Measurements from ENCODE around the gene MEIS1. TPM values are rescaled to one million over a fixed set of nuclear protein-coding genes. Genes with fewer than 3 reads are reported as not detected.
A peak's percentile ranks its signal among the peaks of the same experiment; 100 is the strongest.

The MEIS1 gene
- total and polyA plus RNA-seq, 8 donors, result 4.8 to 172 (median 38.5) TPM

DNA sequence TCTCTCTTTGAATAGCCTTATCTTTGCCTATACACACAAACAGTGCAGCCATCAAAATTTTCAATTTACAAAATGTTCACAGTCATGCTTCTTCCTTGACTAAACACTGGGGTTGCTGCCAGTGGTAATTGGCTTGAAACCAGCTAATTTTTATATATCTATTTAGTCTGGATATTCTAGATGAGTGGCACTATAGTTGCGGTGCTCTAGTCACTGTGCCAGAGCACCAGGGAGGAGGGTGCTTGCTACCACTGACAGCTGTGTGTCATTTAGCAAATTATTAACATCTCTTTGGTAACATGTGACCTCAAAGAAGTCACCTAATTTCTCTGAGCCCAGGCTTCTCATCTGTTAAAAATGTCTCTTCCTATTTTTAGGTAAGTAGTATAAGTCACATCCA lies 130.4 kb downstream of the MEIS1 start:
- H3K9me3 ChIP-seq, result no peaks in the 10 kb centered on the region
- H3K4me1 ChIP-seq, result peaks cover 0 to 51% (median 21%) of the 10 kb centered on the region in 4 donors
- H3K36me3 ChIP-seq, result peaks cover 0 to 19% (median 8%) of the 10 kb centered on the region in 4 donors
- H3K27me3 ChIP-seq, result no peaks in the 10 kb centered on the region
- no peak overlapping the region for H3K4me3 ChIP-seq
- intact Hi-C loops (cut with DNase I; ENCODE audit: low total_unique reads), result no loop called here
- DNase-seq, result no peak
- no peak for TF ChIP-seq EP300 (IDR thresholded peaks at IDR 0.05)
- no peak for TF ChIP-seq POLR2AphosphoS5 (IDR thresholded peaks at IDR 0.05)
- no peak for TF ChIP-seq CTCF (IDR thresholded peaks at IDR 0.05)
- no peak for TF ChIP-seq POLR2A (IDR thresholded peaks at IDR 0.05)
- WGBS, 5 donors, result 18 to 59% (median 33%) methylated on average over 1 of the region's 1 CpG
- peak overlapping the region in 1 of 5 donors; percentile 5 for H3K27ac ChIP-seq

GRCh38 chr2:66566726-66567399 lies 131.9 kb downstream of the MEIS1 start:
- H3K4me3 ChIP-seq, result no peak overlapping the region
- no peaks in the 10 kb centered on the region for H3K9me3 ChIP-seq
- TF ChIP-seq EP300 (IDR thresholded peaks at IDR 0.05), result no peak
- no peak for TF ChIP-seq POLR2A (IDR thresholded peaks at IDR 0.05)
- no peak for TF ChIP-seq CTCF (IDR thresholded peaks at IDR 0.05)
- TF ChIP-seq POLR2AphosphoS5 (IDR thresholded peaks at IDR 0.05), result no peak
- no peak for DNase-seq
- H3K27ac ChIP-seq, result peak overlapping the region in 2 of 5 donors; percentile 7 to 20
- H3K4me1 ChIP-seq, result peaks cover 0 to 46% (median 24%) of the 10 kb centered on the region in 4 donors
- WGBS, 5 donors, result 76 to 86% (median 82%) methylated on average over 2 of the region's 2 CpGs
- H3K36me3 ChIP-seq, result peaks cover 0 to 26% (median 18%) of the 10 kb centered on the region in 4 donors
- intact Hi-C loops (cut with DNase I; ENCODE audit: low total_unique reads), result no loop called here
- no peaks in the 10 kb centered on the region for H3K27me3 ChIP-seq

DNA sequence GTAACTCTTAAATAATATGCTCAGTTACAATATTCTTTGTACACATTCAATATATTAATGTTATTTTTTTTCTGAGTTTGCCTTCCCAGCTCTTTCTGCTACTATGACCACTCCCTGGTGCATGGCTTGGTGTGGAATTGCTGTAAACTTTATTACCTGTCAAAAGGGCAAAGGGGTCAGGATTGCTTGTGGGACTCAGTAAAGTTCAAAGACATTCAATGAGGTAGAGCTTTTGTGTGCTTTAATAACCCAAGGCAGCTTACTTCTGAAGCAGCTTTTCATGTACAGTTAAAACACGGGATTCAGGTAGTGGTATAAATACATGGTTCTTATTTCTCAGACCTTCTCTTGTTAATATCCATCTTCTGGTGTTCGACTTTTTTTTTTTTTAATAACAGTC lies 132.8 kb downstream of the MEIS1 start:
- H3K9me3 ChIP-seq, result no peaks in the 10 kb centered on the region
- H3K4me1 ChIP-seq, result peaks cover 0 to 44% (median 22%) of the 10 kb centered on the region in 4 donors
- WGBS, 5 donors, result 71 to 85% (median 79%) methylated on average over 2 of the region's 2 CpGs
- no peaks in the 10 kb centered on the region for H3K27me3 ChIP-seq
- H3K4me3 ChIP-seq, result no peak overlapping the region
- intact Hi-C loops (cut with DNase I; ENCODE audit: low total_unique reads), result no loop called here
- TF ChIP-seq POLR2A (IDR thresholded peaks at IDR 0.05) (no peak), CTCF (IDR thresholded peaks at IDR 0.05) (no peak), EP300 (IDR thresholded peaks at IDR 0.05) (no peak), POLR2AphosphoS5 (IDR thresholded peaks at IDR 0.05) (no peak)
- H3K27ac ChIP-seq, result peak overlapping the region in 2 of 5 donors; percentile 7 to 20
- no peak for DNase-seq
- H3K36me3 ChIP-seq, result peaks cover 0 to 29% (median 18%) of the 10 kb centered on the region in 4 donors

GRCh38 chr2:66568650-66569300 lies 133.8 kb downstream of the MEIS1 start:
- peaks cover 0 to 54% (median 21%) of the 10 kb centered on the region in 4 donors for H3K4me1 ChIP-seq
- TF ChIP-seq POLR2AphosphoS5 (IDR thresholded peaks at IDR 0.05), result no peak
- no peak for TF ChIP-seq CTCF (IDR thresholded peaks at IDR 0.05)
- no peak for TF ChIP-seq EP300 (IDR thresholded peaks at IDR 0.05)
- TF ChIP-seq POLR2A (IDR thresholded peaks at IDR 0.05), result no peak
- WGBS, 5 donors, result 86 to 94% (median 90%) methylated on average over 4 of the region's 4 CpGs
- peak overlapping the region in 2 of 5 donors; percentile 20 for H3K27ac ChIP-seq
- intact Hi-C loops (cut with DNase I; ENCODE audit: low total_unique reads), result no loop called here
- peaks cover 0 to 29% (median 18%) of the 10 kb centered on the region in 4 donors for H3K36me3 ChIP-seq
- peaks cover 0 to 5% (median under 1%) of the 10 kb centered on the region in 3 donors for H3K27me3 ChIP-seq
- no peaks in the 10 kb centered on the region for H3K9me3 ChIP-seq
- no peak overlapping the region for H3K4me3 ChIP-seq
- DNase-seq, result no peak

Data from stomach (tissue), 9 donors.